MCF 10A (cell line): Measurements from ENCODE around the gene CAMTA1. TPM values are rescaled to one million over a fixed set of nuclear protein-coding genes. Genes with fewer than 3 reads are reported as not detected.

Source experiments
- BruUV-seq: library from RNA; stranded (reverse); fragments of 400-500 nt; replicated peaks from 2 replicates; lab custom pipeline; 2021; lab: Mats Ljungman, UMichigan
- CTCF ChIA-PET: fragments of 300-600 bp; sonication (Branson Sonifier 250); formaldehyde crosslinking; extraction: SDS; loops from one replicate; lab custom pipeline; 2021; ENCODE audit warnings: antibody characterized with exemption, inconsistent platforms; lab: Yijun Ruan, JAX
- POLR2A ChIA-PET: fragments of 300-600, 350-650 bp; sonication (Branson Sonifier 250); formaldehyde crosslinking; extraction: SDS; loops from one replicate; lab custom pipeline; 2020; ENCODE audit warnings: antibody characterized with exemption, inconsistent platforms; lab: Yijun Ruan, JAX
- DNase-seq: peaks from one replicate; pipeline ENCODE4 v3.0.0-alpha.2; 2018; ENCODE audit not compliant: unreplicated experiment
- H3K27ac Mint-ChIP-seq: one replicate; pipeline ENCODE4 v1.8.0; 2022; ENCODE audit warnings: mild to moderate bottlenecking, low read depth, mixed read lengths; ENCODE audit not compliant: unreplicated experiment
- H3K27me3 Mint-ChIP-seq: one replicate; pipeline ENCODE4 v1.8.0; 2022; ENCODE audit warnings: mixed read lengths; ENCODE audit not compliant: insufficient read depth, unreplicated experiment
- H3K36me3 Mint-ChIP-seq: one replicate; pipeline ENCODE4 v1.8.0; 2022; ENCODE audit warnings: mild to moderate bottlenecking, moderate library complexity, mixed read lengths; ENCODE audit not compliant: insufficient read depth, unreplicated experiment
- H3K4me1 Mint-ChIP-seq: one replicate; pipeline ENCODE4 v1.8.0; 2022; ENCODE audit warnings: mixed read lengths; ENCODE audit not compliant: insufficient read depth, unreplicated experiment
- H3K4me3 Mint-ChIP-seq: one replicate; pipeline ENCODE4 v1.8.0; 2022; ENCODE audit warnings: mild to moderate bottlenecking, moderate library complexity, mixed read lengths; ENCODE audit not compliant: unreplicated experiment
- H3K9me3 Mint-ChIP-seq: one replicate; pipeline ENCODE4 v1.8.0; 2022; ENCODE audit warnings: mixed read lengths; ENCODE audit not compliant: unreplicated experiment
- CTCF ChIP-seq: fragments of 200-600 bp; IDR thresholded peaks from one replicate; pipeline ENCODE4 v1.8.0; 2022; ENCODE audit warnings: antibody characterized with exemption, mild to moderate bottlenecking; ENCODE audit not compliant: unreplicated experiment
- intact Hi-C: fragments of 100-400 bp; cut with micrococcal nuclease; formaldehyde crosslinking; loops from 2 replicates; pipeline ENCODE4 v1.14.1; 2022
- total RNA-seq: library from RNA; stranded (reverse); gene quantifications from 2 replicates; pipeline ENCODE4 v1.2.3, GENCODE V29; 2022

The CAMTA1 gene
- total RNA-seq, 1 experiment from 2014 or later, result 74.1 TPM

- DNase-seq, result no peak
- ChIA-PET CTCF (no interaction called here), POLR2A (interaction anchor here (1.2 kb wide), 1 partner anchor 12 kb away, joined by 4 read pairs; no protein-coding TSS in a partner anchor)
- peak overlapping the region; percentile 21 for H3K27ac Mint-ChIP-seq
- TF ChIP-seq CTCF, result no peak
- H3K9me3 Mint-ChIP-seq, result no peaks in the 10 kb centered on the region
- H3K36me3 Mint-ChIP-seq, result peaks cover 5% of the 10 kb centered on the region
- intact Hi-C loops, result no loop called here
- no TSS peak for BruUV-seq
- no peaks in the 10 kb centered on the region for H3K27me3 Mint-ChIP-seq
- H3K4me1 Mint-ChIP-seq, result no peaks in the 10 kb centered on the region
- H3K4me3 Mint-ChIP-seq, result no peak overlapping the region
These were observed 693.7 kb downstream of the CAMTA1 start for GRCh38 chr1:7478809-7479499.

- DNase-seq, result no peak
- ChIA-PET CTCF (no interaction called here), POLR2A (no interaction called here)
- Mint-ChIP-seq H3K27ac (no peak overlapping the region), H3K27me3 (no peaks in the 10 kb centered on the region), H3K4me3 (no peak overlapping the region), H3K4me1 (no peaks in the 10 kb centered on the region), H3K9me3 (no peaks in the 10 kb centered on the region), H3K36me3 (peaks cover 5% of the 10 kb centered on the region)
- BruUV-seq, result no TSS peak
- intact Hi-C loops, result no loop called here
- TF ChIP-seq CTCF, result no peak
These were observed 694.3 kb downstream of the CAMTA1 start for GRCh38 chr1:7479571-7479970.

- ChIA-PET CTCF (no interaction called here), POLR2A (no interaction called here)
- intact Hi-C loops, result no loop called here
- Mint-ChIP-seq H3K27me3 (no peaks in the 10 kb centered on the region), H3K36me3 (no peaks in the 10 kb centered on the region), H3K4me3 (no peak overlapping the region), H3K9me3 (no peaks in the 10 kb centered on the region), H3K4me1 (no peaks in the 10 kb centered on the region), H3K27ac (no peak overlapping the region)
- DNase-seq, result no peak
- no peak for TF ChIP-seq CTCF
- BruUV-seq, result no TSS peak
These were observed 695.9 kb downstream of the CAMTA1 start for GRCh38 chr1:7481194-7481593.

- ChIA-PET POLR2A (no interaction called here), CTCF (interaction anchor here (0.5 kb wide), 1 partner anchor 184 kb away, joined by 3 read pairs; no protein-coding TSS in a partner anchor)
- H3K27ac Mint-ChIP-seq, result no peak overlapping the region
- no peak for DNase-seq
- no peaks in the 10 kb centered on the region for H3K9me3 Mint-ChIP-seq
- H3K4me1 Mint-ChIP-seq, result no peaks in the 10 kb centered on the region
- no peaks in the 10 kb centered on the region for H3K36me3 Mint-ChIP-seq
- TF ChIP-seq CTCF, result no peak
- H3K27me3 Mint-ChIP-seq, result no peaks in the 10 kb centered on the region
- H3K4me3 Mint-ChIP-seq, result no peak overlapping the region
- intact Hi-C loops, result no loop called here
- BruUV-seq, result no TSS peak
These were observed 696.8 kb downstream of the CAMTA1 start for GRCh38 chr1:7482077-7482476.
